ENCODE results near the gene ASZ1.
"Not testable (repeated sequence)": the region's sequence is repeated elsewhere in the genome, so short reads cannot be mapped to it uniquely, and the experiment has no call there.

Gene ASZ1

GRCh38 chr7:117427258-117427701 is at the start of gene ASZ1:
TSS of gene ASZ1 (minus strand) at chr7:117427493. CDS start at chr7:117427460, 33 bp downstream.
- no peak for DNase-seq

GRCh38 chr7:117476557-117477215 is 49.4 kb upstream of the ASZ1 start:
- DNase-seq, result no peak

GRCh38 chr7:117472335-117472734 is 45.0 kb upstream of the ASZ1 start:
- DNase-seq, result no peak

- DNase-seq, result no peak
Measured at GRCh38 chr7:117470777-117471176, 43.5 kb upstream of the ASZ1 start.

GRCh38 chr7:117468174-117468573 is 40.9 kb upstream of the ASZ1 start:
- no peak for DNase-seq

GRCh38 chr7:117460815-117461214 is 33.5 kb upstream of the ASZ1 start:
- DNase-seq, result not testable (repeated sequence)

GRCh38 chr7:117459735-117460134 is 32.4 kb upstream of the ASZ1 start:
- DNase-seq, result no peak

GRCh38 chr7:117458977-117459583 is 31.8 kb upstream of the ASZ1 start:
- peak; percentile 49 to 71 for DNase-seq

- DNase-seq, result no peak
Measured at GRCh38 chr7:117448655-117449054, 21.4 kb upstream of the ASZ1 start.

GRCh38 chr7:117446220-117446815 is 19.0 kb upstream of the ASZ1 start:
- DNase-seq, result no peak

- no peak for DNase-seq
Measured at GRCh38 chr7:117445206-117445605, 17.9 kb upstream of the ASZ1 start.

- DNase-seq, result no peak
Measured at GRCh38 chr7:117444646-117445045, 17.4 kb upstream of the ASZ1 start.

- no peak for DNase-seq
Measured at GRCh38 chr7:117435475-117436043, 8.3 kb upstream of the ASZ1 start.

GRCh38 chr7:117424090-117424829 is 3.0 kb downstream of the ASZ1 start:
- DNase-seq, result no peak

GRCh38 chr7:117414591-117414990 is 12.7 kb downstream of the ASZ1 start:
- not testable (repeated sequence) for DNase-seq

- no peak for DNase-seq
Measured at GRCh38 chr7:117412946-117413559, 14.2 kb downstream of the ASZ1 start.

GRCh38 chr7:117412390-117412789 is 14.9 kb downstream of the ASZ1 start:
- no peak for DNase-seq

GRCh38 chr7:117411539-117411938 is 15.8 kb downstream of the ASZ1 start:
- DNase-seq, result no peak

GRCh38 chr7:117408831-117409230 is 18.5 kb downstream of the ASZ1 start:
- no peak for DNase-seq

- DNase-seq, result no peak
Measured at GRCh38 chr7:117405519-117405918, 21.8 kb downstream of the ASZ1 start.

GRCh38 chr7:117403737-117404136 is 23.6 kb downstream of the ASZ1 start:
- DNase-seq, result no peak

- no peak for DNase-seq
Measured at GRCh38 chr7:117402109-117402508, 25.2 kb downstream of the ASZ1 start.

All from Kasumi-1 (cell line).